ENCODE data around the gene ITFG1. TPM values are rescaled to one million over a fixed set of nuclear protein-coding genes. Genes with fewer than 3 reads are reported as not detected.

ITFG1 gene
- total RNA-seq, 1 experiment from 2014 or later = 18.0 TPM

DNA sequence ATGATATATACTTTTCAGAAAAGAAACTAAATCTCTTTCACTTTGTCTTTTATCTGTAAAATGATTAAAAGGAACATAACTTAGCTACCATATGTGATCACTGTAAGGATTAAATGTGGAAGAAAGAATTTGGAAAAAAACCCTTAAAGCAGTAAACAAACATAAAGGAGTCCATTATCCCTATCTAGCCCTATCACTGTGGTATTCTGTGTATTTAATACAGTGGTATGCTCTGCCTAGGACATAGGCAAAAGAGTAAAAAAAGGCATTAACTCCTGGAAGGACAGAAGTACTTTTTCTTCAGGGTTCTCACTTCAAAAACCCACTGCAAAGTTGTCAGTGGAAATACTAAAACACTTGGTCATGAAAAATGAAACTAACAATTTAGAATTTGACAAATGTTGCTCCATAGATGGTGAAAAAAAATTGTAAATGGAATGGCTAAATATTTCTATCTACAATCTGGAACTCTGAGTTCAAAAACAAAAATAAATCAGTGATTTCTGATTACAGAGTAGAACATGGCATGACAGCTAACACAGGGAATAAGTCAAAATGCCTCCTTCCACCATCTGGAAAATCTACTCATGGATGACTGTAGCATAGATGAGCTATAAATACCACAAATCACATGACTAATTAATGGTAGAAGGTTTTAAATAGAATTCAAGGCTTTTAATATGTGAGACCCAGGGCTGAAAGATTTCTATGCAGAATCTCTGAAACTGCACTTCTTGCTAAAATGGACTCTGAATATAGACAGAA is 140.1 kb downstream of the ITFG1 start:
- no peaks in the 10 kb centered on the region for H3K27me3 Mint-ChIP-seq (ENCODE audit: low read depth)
- no peaks in the 10 kb centered on the region for H3K9me3 ChIP-seq (ENCODE audit: control insufficient read depth, low read depth, low read length)
- no peak overlapping the region for H4K5ac ChIP-seq (ENCODE audit: insufficient read length, low read depth, low read length)
- peaks cover 0 to 2% (median 0%) of the 10 kb centered on the region in 3 experiments; a peak in 1 of 7 replicates for H3K36me3 Mint-ChIP-seq (ENCODE audit: insufficient read depth in 1 of 3, low read depth in 3 of 3)
- no peak overlapping the region for H3K9ac ChIP-seq (ENCODE audit: extremely low read depth, insufficient read length, low read length)
- H2BK15ac ChIP-seq (ENCODE audit: low read depth, low read length) = no peak overlapping the region
- no peak overlapping the region for H2AK5ac ChIP-seq (ENCODE audit: insufficient read length, low read length)
- DNase-seq = no peak
- no peak overlapping the region for H3K4me2 ChIP-seq (ENCODE audit: insufficient read depth, insufficient read length, low read length)
- no peaks in the 10 kb centered on the region for H3K27me3 ChIP-seq (ENCODE audit: insufficient read depth, low read length)
- TF ChIP-seq, protein P1, sequence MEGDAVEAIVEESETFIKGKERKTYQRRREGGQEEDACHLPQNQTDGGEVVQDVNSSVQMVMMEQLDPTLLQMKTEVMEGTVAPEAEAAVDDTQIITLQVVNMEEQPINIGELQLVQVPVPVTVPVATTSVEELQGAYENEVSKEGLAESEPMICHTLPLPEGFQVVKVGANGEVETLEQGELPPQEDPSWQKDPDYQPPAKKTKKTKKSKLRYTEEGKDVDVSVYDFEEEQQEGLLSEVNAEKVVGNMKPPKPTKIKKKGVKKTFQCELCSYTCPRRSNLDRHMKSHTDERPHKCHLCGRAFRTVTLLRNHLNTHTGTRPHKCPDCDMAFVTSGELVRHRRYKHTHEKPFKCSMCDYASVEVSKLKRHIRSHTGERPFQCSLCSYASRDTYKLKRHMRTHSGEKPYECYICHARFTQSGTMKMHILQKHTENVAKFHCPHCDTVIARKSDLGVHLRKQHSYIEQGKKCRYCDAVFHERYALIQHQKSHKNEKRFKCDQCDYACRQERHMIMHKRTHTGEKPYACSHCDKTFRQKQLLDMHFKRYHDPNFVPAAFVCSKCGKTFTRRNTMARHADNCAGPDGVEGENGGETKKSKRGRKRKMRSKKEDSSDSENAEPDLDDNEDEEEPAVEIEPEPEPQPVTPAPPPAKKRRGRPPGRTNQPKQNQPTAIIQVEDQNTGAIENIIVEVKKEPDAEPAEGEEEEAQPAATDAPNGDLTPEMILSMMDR (conservative IDR thresholded peaks at IDR 0.05) = no peak
- H3T11ph ChIP-seq (ENCODE audit: low read length) = no peak overlapping the region
- peaks cover 0 to 4% of the 10 kb centered on the region in 2 experiments; a peak in 2 of 5 replicates for H3K9me3 Mint-ChIP-seq
- no peak overlapping the region for H2BK5ac ChIP-seq (ENCODE audit: insufficient read length, low read length)
- H3K79me1 ChIP-seq (ENCODE audit: insufficient read depth, low read depth, low read length, poor library complexity, severe bottlenecking) = no peaks in the 10 kb centered on the region
- H3K4me1 ChIP-seq (ENCODE audit: insufficient read depth, low read length) = no peaks in the 10 kb centered on the region; the same call in 1 of the 2 replicates
- H3K14ac ChIP-seq (ENCODE audit: insufficient read depth, low read length) = no peak overlapping the region
- no peak overlapping the region for H4K8ac ChIP-seq (replicated peaks; ENCODE audit: insufficient read length, low read depth, low read length)
- H3K56ac ChIP-seq (ENCODE audit: insufficient read length, low read depth, low read length) = no peak overlapping the region
- no peak overlapping the region for H2BK20ac ChIP-seq (ENCODE audit: low read depth, low read length, poor library complexity, severe bottlenecking)
- H4K91ac ChIP-seq (ENCODE audit: insufficient read length, low read depth, low read length) = no peak overlapping the region
- no peak overlapping the region for H3K27ac Mint-ChIP-seq
- H3K18ac ChIP-seq (ENCODE audit: insufficient read length, low read depth, low read length) = no peak overlapping the region
- H2BK12ac ChIP-seq (ENCODE audit: insufficient read length, low read depth, low read length) = no peak overlapping the region
- no peak overlapping the region for H2BK120ac ChIP-seq (ENCODE audit: low read depth, low read length, poor library complexity, severe bottlenecking)
- no peak overlapping the region for H3K27ac ChIP-seq (ENCODE audit: insufficient read length, low read depth, low read length)
- H2AFZ ChIP-seq (ENCODE audit: low read length) = no peak overlapping the region
- no peaks in the 10 kb centered on the region for H3K79me2 ChIP-seq (ENCODE audit: insufficient read depth, low read length)
- no peak overlapping the region for H3K4me3 Mint-ChIP-seq
- H3K4ac ChIP-seq (ENCODE audit: low read depth, low read length) = no peak overlapping the region
- no peaks in the 10 kb centered on the region for H3K23me2 ChIP-seq (ENCODE audit: insufficient read length, low read depth, low read length, poor library complexity, severe bottlenecking)
- no peaks in the 10 kb centered on the region for H4K20me1 ChIP-seq (ENCODE audit: control insufficient read depth, insufficient read depth, insufficient read length)
- peaks cover 13 to 15% of the 10 kb centered on the region in 2 experiments for H3K4me1 Mint-ChIP-seq
- H3K23ac ChIP-seq (ENCODE audit: insufficient read length, low read depth, low read length) = no peak overlapping the region
